GM19467 (cell line): Measurements from ENCODE around the gene CTSS.

ENCODE experiments used
- ATAC-seq: cut with Tn5 transposase; IDR thresholded peaks from one replicate; pipeline ENCODE4 v1.9.1; 2021; ENCODE audit warnings: mild to moderate bottlenecking, moderate library complexity; ENCODE audit not compliant: unreplicated experiment

The CTSS gene

GRCh38 chr1:150706091-150706490 is 59.5 kb downstream of the CTSS start:
- ATAC-seq, result no peak

DNA sequence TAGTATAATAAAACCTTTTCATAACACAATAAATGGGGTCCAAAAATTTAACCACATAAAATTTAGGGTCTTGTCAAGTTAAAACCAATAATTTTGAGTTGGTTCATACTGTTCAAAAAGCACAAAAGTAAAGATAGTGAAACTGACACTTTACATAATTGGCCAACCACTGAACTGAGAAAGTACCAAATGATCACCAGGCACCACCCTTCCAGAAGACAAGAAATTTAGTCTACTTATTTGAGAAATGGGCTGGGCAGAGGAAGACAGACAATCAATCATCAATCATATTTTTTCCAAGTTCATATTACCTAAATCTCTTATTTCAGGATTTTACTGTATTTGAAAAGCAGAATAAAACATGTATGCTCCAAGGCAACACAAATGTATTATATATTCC is 62.2 kb downstream of the CTSS start:
- ATAC-seq, result no peak

- ATAC-seq, result peak; percentile 98
Observed at GRCh38 chr1:150696995-150697927, 68.3 kb downstream of the CTSS start, which contains the start of gene GOLPH3L. TSS of gene GOLPH3L (minus strand) at chr1:150697154. CDS start at chr1:150694838, 2,316 bp downstream.

GRCh38 chr1:150696590-150696989 is 69.0 kb downstream of the CTSS start:
- no peak for ATAC-seq

DNA sequence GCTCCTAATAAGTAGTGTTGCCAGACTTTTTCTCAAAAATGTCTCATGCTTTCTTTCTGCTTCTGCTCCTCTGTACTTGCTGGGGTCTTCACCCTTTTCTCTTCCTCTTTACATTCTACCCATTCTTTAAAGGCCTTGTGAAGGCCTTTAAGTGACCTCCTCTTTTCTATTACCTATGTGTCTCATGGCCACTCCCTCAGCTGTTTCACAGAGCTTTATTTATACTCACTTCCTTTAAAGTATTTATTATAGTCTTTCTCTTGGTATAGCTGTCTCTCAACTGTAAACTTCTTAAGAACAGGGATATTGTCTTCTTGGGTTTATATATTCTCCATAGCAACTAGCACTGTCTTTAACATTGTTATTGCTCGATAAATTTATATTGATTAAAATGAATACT is 69.4 kb downstream of the CTSS start:
- ATAC-seq, result no peak

DNA sequence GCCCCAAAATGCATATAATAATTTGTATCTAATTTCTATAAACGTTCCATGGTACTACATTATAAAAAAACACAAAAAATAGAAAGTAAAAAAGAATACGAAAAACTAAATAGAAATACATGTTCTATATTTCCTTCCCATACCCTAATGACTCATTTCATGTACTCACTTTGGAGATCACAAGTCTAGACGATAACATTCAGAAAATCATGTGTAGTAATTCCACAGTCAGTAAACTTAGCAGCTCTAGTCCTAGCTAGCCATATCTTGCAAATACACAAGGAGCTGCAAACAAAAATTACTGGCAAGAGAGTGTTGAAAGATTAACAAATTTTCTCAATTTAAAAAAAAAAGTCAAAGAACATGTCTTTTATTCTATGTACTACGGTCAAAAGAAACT is 70.0 kb downstream of the CTSS start:
- ATAC-seq, result no peak

- no peak for ATAC-seq
Observed at GRCh38 chr1:150692720-150693119, 72.9 kb downstream of the CTSS start.

DNA sequence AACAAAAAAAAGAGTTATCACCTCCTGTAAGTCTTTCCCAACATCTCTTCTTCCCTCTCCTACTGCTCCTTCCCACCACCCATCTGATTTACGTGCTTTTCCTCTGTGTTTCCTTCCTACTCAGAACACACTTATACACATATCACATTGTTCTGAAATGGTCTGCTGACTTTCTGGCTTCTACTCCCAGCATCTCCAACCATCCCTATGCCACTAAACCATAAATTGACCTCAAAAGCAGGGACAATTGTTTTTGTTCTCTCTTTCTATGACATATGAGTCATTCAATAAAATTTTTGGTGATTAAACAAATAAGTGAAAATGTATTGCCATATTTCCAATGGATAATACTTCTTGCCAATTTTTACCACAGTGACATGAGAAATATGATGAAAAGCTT is 76.8 kb downstream of the CTSS start:
- no peak for ATAC-seq

DNA sequence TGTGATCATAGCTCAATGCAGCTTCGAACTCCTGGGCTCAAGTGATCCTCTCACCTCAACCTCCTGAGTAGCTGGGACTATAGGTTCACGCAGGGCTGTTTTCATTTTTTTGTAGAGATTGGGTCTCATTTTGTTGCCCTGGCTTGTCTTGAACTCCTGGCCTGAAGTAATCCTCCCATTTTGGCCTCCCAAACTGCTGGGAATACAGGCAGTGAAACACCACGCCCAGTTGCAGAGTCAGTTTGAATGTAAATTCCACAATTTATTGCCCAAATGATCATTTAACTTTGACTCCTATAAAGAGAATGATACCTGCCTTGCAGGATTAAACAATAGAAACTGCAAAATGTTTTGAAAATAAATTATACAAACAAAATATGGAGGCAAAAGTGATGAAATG is 79.3 kb downstream of the CTSS start:
- no peak for ATAC-seq

- ATAC-seq, result no peak
Observed at GRCh38 chr1:150683914-150684313, 81.7 kb downstream of the CTSS start.
